ENCODE measurements around the gene SNX33.

Gene SNX33

DNA sequence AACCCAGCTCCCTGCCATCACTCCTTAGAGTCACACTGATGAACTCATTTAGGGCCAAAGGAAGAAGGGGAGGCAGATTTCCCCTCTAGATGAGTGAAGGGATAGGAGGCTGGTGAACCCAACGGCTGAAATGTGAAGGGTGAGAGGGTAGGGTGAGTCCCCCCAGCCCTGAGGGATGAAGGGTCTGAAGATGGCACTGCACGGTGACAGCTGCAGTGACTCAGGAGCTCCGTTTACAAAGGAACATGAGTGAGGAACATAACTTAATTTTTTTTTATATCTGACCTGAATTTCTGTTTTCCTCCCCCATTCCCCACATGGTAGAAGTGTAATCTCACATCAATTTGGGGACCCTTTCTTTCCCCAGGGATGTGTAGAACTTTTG, 14.0 kb downstream of the SNX33 start:
- H3K9me3 Mint-ChIP-seq = no peaks in the 10 kb centered on the region
- H3K27me3 Mint-ChIP-seq = no peaks in the 10 kb centered on the region
- DNase-seq = no peak
- no peaks in the 10 kb centered on the region for H3K36me3 Mint-ChIP-seq
- H3K27ac Mint-ChIP-seq = no peak overlapping the region
- no peaks in the 10 kb centered on the region for H3K4me1 Mint-ChIP-seq
- H3K4me3 Mint-ChIP-seq = no peak overlapping the region
- CTCF ChIA-PET = interaction anchor here (1.6 kb wide), 1 partner anchor 9 kb away, joined by 3 read pairs; no protein-coding TSS in a partner anchor

GRCh38 chr15:75662823-75663519, 15.3 kb downstream of the SNX33 start:
- Mint-ChIP-seq H3K36me3 (no peaks in the 10 kb centered on the region), H3K9me3 (no peaks in the 10 kb centered on the region), H3K4me3 (no peak overlapping the region), H3K27me3 (no peaks in the 10 kb centered on the region), H3K27ac (no peak overlapping the region), H3K4me1 (no peaks in the 10 kb centered on the region)
- DNase-seq = no peak
- CTCF ChIA-PET = no interaction called here

- Mint-ChIP-seq H3K9me3 (no peaks in the 10 kb centered on the region), H3K36me3 (no peaks in the 10 kb centered on the region), H3K4me1 (no peaks in the 10 kb centered on the region), H3K27me3 (no peaks in the 10 kb centered on the region), H3K27ac (no peak overlapping the region), H3K4me3 (no peak overlapping the region)
- CTCF ChIA-PET = no interaction called here
- DNase-seq = no peak
These were observed 16.3 kb downstream of the SNX33 start for GRCh38 chr15:75663931-75664421.

- no peaks in the 10 kb centered on the region for H3K4me1 Mint-ChIP-seq
- peaks cover 2% of the 10 kb centered on the region for H3K27me3 Mint-ChIP-seq
- H3K36me3 Mint-ChIP-seq = no peaks in the 10 kb centered on the region
- no peak for DNase-seq
- no peak overlapping the region for H3K4me3 Mint-ChIP-seq
- H3K9me3 Mint-ChIP-seq = no peaks in the 10 kb centered on the region
- H3K27ac Mint-ChIP-seq = no peak overlapping the region
- CTCF ChIA-PET = no interaction called here
These were observed 19.2 kb downstream of the SNX33 start for GRCh38 chr15:75666823-75667501.

DNA sequence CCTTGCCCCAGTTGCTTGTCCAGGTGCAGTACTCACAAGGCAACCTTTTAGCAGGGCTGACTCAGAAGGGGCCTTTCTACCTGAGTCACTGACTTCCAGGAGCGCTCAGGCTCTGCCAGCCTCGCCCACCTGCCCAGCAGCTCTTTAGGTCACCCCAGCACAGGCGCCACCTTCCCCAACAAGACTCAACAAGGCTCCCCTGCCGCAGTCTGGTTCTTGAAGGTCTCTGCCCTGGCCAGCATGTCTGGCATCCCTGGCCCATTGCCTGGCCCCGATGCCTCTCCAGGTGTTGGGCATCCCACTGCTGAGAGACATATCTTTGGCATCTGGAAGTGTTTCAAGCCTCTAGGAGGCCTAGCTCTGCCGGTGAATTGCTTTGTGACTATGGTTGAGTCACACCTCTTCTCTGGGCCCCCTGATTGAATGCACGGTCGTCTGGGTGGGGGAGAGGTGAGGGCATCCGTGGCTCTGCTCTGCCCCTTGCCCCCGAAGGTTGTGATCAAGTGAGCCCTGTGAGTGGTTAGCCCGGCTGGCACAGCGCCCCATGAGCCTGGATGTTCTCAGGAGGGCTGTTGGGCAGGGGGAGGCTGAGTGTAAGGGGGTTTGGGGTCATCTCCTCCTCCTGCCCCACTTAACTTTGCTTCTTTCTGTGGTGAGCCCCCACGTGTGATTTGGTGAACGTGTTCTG, 21.6 kb downstream of the SNX33 start:
- Mint-ChIP-seq H3K4me3 (no peak overlapping the region), H3K27ac (no peak overlapping the region), H3K4me1 (no peaks in the 10 kb centered on the region), H3K36me3 (no peaks in the 10 kb centered on the region), H3K9me3 (no peaks in the 10 kb centered on the region), H3K27me3 (peaks cover 9% of the 10 kb centered on the region)
- CTCF ChIA-PET = interaction anchor here (0.9 to 1.5 kb wide), 3 partner anchors 12 to 72 kb away, joined by 3 to 4 read pairs (median 4); no protein-coding TSS in a partner anchor
- DNase-seq = no peak

DNA sequence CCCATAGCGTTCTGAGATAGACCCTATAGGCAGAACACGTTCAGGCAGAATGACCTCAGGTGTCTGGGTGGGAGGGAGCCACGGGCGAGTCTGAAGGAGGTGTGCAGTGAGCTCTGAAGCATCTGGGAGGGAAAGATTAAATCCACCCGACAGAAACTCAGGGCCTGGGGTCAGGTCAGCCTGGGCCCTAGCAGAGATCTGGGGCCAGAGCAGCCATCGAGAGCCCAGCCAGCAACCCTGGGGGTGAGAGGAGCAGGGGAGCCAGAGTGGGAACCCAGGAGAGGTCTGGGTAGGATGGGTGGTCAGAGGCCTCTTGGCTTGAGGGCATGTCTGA, 22.1 kb downstream of the SNX33 start:
- CTCF ChIA-PET = no interaction called here
- Mint-ChIP-seq H3K4me3 (no peak overlapping the region), H3K27me3 (peaks cover 9% of the 10 kb centered on the region), H3K9me3 (no peaks in the 10 kb centered on the region), H3K4me1 (no peaks in the 10 kb centered on the region), H3K36me3 (no peaks in the 10 kb centered on the region), H3K27ac (no peak overlapping the region)
- DNase-seq = no peak

GRCh38 chr15:75671730-75672602, 24.3 kb downstream of the SNX33 start:
- no peak for DNase-seq
- Mint-ChIP-seq H3K9me3 (no peaks in the 10 kb centered on the region), H3K4me1 (no peaks in the 10 kb centered on the region), H3K27me3 (peaks cover 9% of the 10 kb centered on the region), H3K36me3 (no peaks in the 10 kb centered on the region), H3K4me3 (no peak overlapping the region), H3K27ac (no peak overlapping the region)
- CTCF ChIA-PET = interaction anchor here (1.0 to 1.3 kb wide), 3 partner anchors 10 to 22 kb away, joined by 3 read pairs; no protein-coding TSS in a partner anchor

- Mint-ChIP-seq H3K36me3 (no peaks in the 10 kb centered on the region), H3K27me3 (peaks cover 9% of the 10 kb centered on the region), H3K4me3 (no peak overlapping the region), H3K4me1 (no peaks in the 10 kb centered on the region), H3K27ac (no peak overlapping the region), H3K9me3 (no peaks in the 10 kb centered on the region)
- DNase-seq = no peak
- CTCF ChIA-PET = interaction anchor here (0.6 to 1.3 kb wide), 2 partner anchors 13 to 23 kb away, joined by 3 read pairs; no protein-coding TSS in a partner anchor
These were observed 25.1 kb downstream of the SNX33 start for GRCh38 chr15:75672646-75673425.

DNA sequence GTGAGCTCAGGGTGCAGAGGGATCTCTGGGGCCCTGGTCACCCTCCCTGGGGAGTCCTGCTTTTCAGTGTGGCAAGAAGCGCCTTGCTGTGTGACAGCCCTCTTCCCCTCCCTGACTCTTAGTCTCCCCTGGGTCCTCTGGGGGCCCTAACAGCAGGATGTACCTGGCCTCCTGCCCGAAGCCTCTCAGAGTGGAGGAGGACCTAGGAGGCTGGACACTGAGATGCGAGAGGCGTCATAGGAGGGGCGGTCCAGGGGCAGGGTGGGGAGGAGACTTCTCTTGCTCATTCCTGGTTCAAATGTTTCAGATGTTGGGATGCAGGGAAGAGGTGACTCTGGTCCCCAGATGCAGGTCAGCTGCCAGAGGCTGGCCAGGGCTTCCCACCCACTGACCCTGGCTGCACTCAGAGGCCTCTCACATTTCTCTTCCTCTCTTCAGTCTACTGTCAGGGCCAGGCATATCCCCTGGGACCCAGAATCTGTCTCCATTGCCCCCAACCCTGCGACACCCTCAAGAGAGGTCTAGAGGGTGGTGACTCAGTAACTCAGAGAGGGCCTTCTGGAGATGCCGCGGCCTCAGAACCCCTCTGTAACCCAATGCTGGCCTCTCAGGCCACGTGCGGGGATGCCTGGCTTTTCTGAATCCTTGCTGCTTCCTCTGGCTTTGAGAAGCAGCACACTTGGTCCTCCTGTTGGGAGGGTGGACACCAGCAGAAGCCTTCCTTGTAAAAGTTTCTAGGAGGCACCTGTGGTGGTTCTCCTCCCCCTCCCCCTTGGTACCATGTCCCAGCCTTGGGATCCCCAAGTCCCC, 25.9 kb downstream of the SNX33 start:
- Mint-ChIP-seq H3K36me3 (no peaks in the 10 kb centered on the region), H3K4me1 (no peaks in the 10 kb centered on the region), H3K9me3 (no peaks in the 10 kb centered on the region), H3K27ac (no peak overlapping the region), H3K4me3 (no peak overlapping the region), H3K27me3 (peaks cover 9% of the 10 kb centered on the region)
- CTCF ChIA-PET = no interaction called here
- no peak for DNase-seq

DNA sequence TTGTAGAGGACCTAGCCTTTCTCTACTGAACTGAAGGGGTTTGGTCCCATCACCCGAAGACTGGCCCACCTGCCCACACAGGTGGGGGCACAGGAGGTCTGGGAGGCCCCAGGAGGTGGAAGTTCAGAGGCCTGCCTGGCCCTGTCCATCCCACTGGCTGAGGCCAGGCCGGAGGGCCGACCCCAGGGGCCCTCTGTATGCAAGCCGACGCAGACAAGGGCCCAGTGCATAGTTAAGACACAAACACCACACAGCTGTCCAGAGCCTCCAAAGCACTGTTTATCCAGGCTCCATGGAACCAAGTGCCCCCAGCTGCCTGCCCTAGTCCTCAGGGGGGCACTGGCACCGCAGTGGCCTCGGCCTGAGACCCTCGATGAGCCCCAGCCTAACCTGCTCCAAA, 26.7 kb downstream of the SNX33 start:
- CTCF ChIA-PET = interaction anchor here (0.9 kb wide), 1 partner anchor 306 kb away, joined by 3 read pairs; the partner anchor contains the start of gene MAN2C1

DNA sequence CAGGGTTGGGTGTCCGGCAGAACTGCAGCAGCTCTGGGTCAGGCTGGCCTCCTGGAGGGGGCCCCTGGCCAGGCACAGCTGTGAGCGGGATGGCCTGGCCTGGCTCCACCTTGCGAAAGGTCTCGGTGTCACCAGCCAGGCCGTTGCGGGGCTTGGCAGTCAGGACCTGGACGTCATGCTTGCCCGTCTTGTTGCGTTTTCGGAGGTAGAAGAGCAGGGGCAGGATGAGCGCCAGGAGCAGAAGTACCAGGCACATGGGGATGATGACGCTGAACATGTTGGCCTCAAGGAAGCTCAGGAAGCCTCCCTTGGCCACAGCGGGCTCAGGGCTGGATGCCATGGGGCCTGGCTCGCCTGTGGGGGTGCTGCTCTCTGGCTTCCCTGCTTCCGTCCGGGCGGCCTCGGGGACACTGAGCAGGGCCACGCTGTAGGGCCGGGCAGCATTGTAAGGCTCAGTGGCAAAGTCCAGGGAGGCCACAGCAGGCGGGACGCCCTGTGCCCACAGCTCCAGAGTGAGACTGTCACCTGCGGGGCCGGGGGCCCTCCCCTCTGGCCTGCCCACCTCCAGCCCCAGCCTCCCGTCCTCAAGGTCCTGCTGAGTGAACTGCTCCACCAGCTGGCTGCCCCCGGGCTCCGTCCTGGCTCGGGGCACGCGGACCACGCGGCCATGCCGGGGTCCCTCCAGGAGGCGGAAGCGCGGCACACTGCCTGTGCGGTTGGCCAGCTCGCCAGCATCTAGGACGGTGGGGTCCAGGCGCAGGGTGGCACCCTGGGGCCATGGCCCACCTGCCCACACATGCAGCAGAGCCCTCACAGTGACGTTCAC, 28.1 kb downstream of the SNX33 start:
- CTCF ChIA-PET = interaction anchor here (2.1 kb wide), 1 partner anchor 10 kb away, joined by 7 read pairs; no protein-coding TSS in a partner anchor
- Mint-ChIP-seq H3K36me3 (no peaks in the 10 kb centered on the region), H3K4me1 (no peaks in the 10 kb centered on the region), H3K27me3 (peaks cover 9% of the 10 kb centered on the region), H3K4me3 (no peak overlapping the region), H3K27ac (no peak overlapping the region), H3K9me3 (no peaks in the 10 kb centered on the region)
- no peak for DNase-seq

More for the DNA sequence above, 26.7 kb downstream of the SNX33 start:
- H3K27ac Mint-ChIP-seq = no peak overlapping the region
- no peak for DNase-seq
- no peak overlapping the region for H3K4me3 Mint-ChIP-seq
- H3K36me3 Mint-ChIP-seq = no peaks in the 10 kb centered on the region
- no peaks in the 10 kb centered on the region for H3K9me3 Mint-ChIP-seq
- peaks cover 9% of the 10 kb centered on the region for H3K27me3 Mint-ChIP-seq
- no peaks in the 10 kb centered on the region for H3K4me1 Mint-ChIP-seq

All from activated naive CD4-positive, alpha-beta T cell treated with anti-CD3 and anti-CD28 coated beads, Interleukin-2, amount 10 ng/mL, durations not matched to agents 7 days and 5 days (primary cell).